Tibial nerve (tissue), 4 donors: ENCODE data around the gene CCDC148. TPM values are rescaled to one million over a fixed set of nuclear protein-coding genes. Genes with fewer than 3 reads are reported as not detected.

Source experiments
- DNase-seq, 2 donors: peaks; one replicate each; pipeline ENCODE4 v3.0.0-alpha.2; 2019; ENCODE audit warnings: low spot score in 2 of 2
- H3K27ac ChIP-seq, 4 donors: fragments of 200-600 bp; sonication (generic) in 3 of 4; one replicate each; pipeline ENCODE4 v1.5.1; 2017 to 2019; ENCODE audit warnings: mild to moderate bottlenecking in 1 of 4
- H3K27me3 ChIP-seq, 2 donors: fragments of 200-600 bp; sonication (generic) in 1 of 2; one replicate each; pipeline versions ENCODE4 v1.5.1 to v1.6.0; 2017 to 2019
- H3K36me3 ChIP-seq, 3 donors: fragments of 200-600 bp; sonication (generic); one replicate each; pipeline ENCODE4 v1.5.1; 2018 to 2019
- H3K4me1 ChIP-seq, 4 donors: fragments of 200-600 bp; sonication (generic) in 3 of 4; one replicate each; pipeline ENCODE4 v1.5.1; 2017 to 2019
- H3K4me3 ChIP-seq, 4 donors: fragments of 200-600 bp; sonication (generic) in 3 of 4; one replicate each; pipeline ENCODE4 v1.5.1; 2017 to 2019; ENCODE audit warnings: mild to moderate bottlenecking in 1 of 4, moderate library complexity in 1 of 4
- H3K9me3 ChIP-seq, 4 donors: fragments of 200-600 bp; sonication (generic) in 3 of 4; one replicate each; pipeline ENCODE4 v1.5.1; 2017 to 2019
- EP300 ChIP-seq, 2 donors: sonication (generic); formaldehyde crosslinking; IDR thresholded peaks; one replicate each; pipeline ENCODE4 v1.6.1; 2017; ENCODE audit warnings: antibody characterized with exemption in 2 of 2, mild to moderate bottlenecking in 1 of 2
- POLR2A ChIP-seq, 2 donors: fragments of 450-650 bp; IDR thresholded peaks; one replicate each; pipeline ENCODE4 v1.6.1; 2017; ENCODE audit warnings: antibody characterized with exemption in 2 of 2, mild to moderate bottlenecking in 2 of 2, moderate library complexity in 2 of 2
- WGBS, 2 donors: methylation state at CpG; one replicate each; pipeline ENCODE4 v1.1.5; 2018; 5-methylcytosine and 5-hydroxymethylcytosine counted together
- total RNA-seq, 4 donors: library from RNA; depleted of rRNA; stranded (reverse); fragments of >200 nt; gene quantifications; one replicate each; pipeline ENCODE4 v1.1.0, GENCODE V29; 2016
- TF ChIP-seq, protein P1 (sequence below), 5 experiments: fragments of 200-600 bp in 3 of 5; fragments of 450-650 bp in 2 of 5; sonication (generic) in 3 of 5; IDR thresholded peaks; one replicate each; pipeline ENCODE4 v1.5.1; 2016 to 2019; ENCODE audit warnings: antibody characterized with exemption in 5 of 5, mild to moderate bottlenecking in 3 of 5, moderate library complexity in 2 of 5

The CCDC148 gene
- total RNA-seq, 4 donors from 2014 or later, result 0.30 to 2.5 (median 1.9) TPM

DNA sequence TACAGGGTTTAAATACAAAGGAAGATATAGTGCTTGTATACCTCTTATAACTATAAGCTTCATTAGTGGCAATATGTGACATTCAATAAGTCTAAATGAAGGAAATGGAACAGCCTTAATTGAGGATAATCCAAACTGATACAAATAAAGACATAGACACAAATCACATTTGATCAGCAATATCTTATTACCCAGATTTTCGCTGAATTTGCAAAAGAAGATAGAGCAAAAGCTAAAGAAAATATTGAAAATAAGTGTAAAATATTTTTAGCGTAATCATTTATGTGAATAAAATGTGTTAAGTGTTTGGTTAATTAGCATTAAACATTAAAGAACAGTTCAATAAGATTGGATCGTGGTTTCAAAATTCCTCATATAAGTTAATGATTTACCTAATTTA, 51.2 kb downstream of the CCDC148 start:
- no peak overlapping the region for H3K27ac ChIP-seq
- H3K36me3 ChIP-seq, result no peaks in the 10 kb centered on the region
- no peak overlapping the region for H3K4me3 ChIP-seq
- no peak for DNase-seq
- H3K4me1 ChIP-seq, result peaks cover 0 to 9% (median 0%) of the 10 kb centered on the region in 4 donors
- H3K9me3 ChIP-seq, result peaks cover 0 to 8% (median 0%) of the 10 kb centered on the region in 4 donors
- TF ChIP-seq, protein P1, sequence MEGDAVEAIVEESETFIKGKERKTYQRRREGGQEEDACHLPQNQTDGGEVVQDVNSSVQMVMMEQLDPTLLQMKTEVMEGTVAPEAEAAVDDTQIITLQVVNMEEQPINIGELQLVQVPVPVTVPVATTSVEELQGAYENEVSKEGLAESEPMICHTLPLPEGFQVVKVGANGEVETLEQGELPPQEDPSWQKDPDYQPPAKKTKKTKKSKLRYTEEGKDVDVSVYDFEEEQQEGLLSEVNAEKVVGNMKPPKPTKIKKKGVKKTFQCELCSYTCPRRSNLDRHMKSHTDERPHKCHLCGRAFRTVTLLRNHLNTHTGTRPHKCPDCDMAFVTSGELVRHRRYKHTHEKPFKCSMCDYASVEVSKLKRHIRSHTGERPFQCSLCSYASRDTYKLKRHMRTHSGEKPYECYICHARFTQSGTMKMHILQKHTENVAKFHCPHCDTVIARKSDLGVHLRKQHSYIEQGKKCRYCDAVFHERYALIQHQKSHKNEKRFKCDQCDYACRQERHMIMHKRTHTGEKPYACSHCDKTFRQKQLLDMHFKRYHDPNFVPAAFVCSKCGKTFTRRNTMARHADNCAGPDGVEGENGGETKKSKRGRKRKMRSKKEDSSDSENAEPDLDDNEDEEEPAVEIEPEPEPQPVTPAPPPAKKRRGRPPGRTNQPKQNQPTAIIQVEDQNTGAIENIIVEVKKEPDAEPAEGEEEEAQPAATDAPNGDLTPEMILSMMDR (IDR thresholded peaks at IDR 0.05), result no peak
- TF ChIP-seq POLR2A (IDR thresholded peaks at IDR 0.05), result no peak
- no peak for TF ChIP-seq EP300 (IDR thresholded peaks at IDR 0.05)
- no peaks in the 10 kb centered on the region for H3K27me3 ChIP-seq
- 96 to 98% methylated on average over 3 of the region's 3 CpGs for WGBS, 2 donors

DNA sequence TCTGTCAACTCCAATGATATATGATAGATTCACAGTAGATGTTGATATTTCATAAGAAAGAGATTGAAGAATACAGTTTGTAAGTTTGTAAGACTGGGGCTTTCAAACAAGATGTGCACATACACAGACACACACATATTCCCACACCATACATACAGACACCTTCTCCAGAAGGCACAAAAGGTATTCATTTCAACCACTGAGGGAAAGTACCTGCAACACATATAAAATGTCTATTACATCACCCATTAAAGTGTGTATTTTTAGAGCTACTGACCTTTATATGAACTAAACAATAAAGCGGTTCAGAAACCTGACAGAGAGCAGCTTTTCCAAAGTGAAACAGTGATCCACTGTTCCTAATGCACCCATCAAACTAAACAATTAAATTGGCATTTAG, 53.3 kb downstream of the CCDC148 start:
- 29 to 46% methylated on average over 1 of the region's 1 CpG for WGBS, 2 donors
- no peak for DNase-seq
- Histone ChIP-seq H3K27me3 (no peaks in the 10 kb centered on the region), H3K9me3 (peaks cover 0 to 8% (median 0%) of the 10 kb centered on the region in 4 donors), H3K4me1 (peaks cover 0 to 9% (median 0%) of the 10 kb centered on the region in 4 donors), H3K4me3 (no peak overlapping the region), H3K36me3 (no peaks in the 10 kb centered on the region), H3K27ac (no peak overlapping the region)
- TF ChIP-seq EP300 (IDR thresholded peaks at IDR 0.05), result no peak
- TF ChIP-seq POLR2A (IDR thresholded peaks at IDR 0.05), result no peak
- TF ChIP-seq, protein P1 (IDR thresholded peaks at IDR 0.05), result no peak

DNA sequence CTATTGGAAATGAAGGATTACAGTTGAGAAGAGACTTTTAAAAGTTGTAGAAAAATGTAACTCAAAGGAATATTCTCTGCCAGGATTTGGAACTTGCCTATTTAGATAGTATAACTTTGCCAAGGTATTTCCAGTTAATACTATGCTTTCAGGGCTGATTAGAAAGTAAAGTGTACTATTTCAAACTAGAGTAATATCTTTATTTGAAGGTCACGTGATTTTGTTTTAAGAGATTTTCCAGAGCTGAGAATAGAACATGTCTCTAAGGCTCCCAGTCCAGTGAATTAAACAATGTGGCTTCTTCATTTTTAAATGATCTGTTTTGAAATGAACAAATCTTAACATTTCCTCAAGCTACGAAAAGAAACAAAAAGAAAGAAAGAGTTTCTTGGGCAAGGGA, 53.9 kb downstream of the CCDC148 start:
- no peaks in the 10 kb centered on the region for H3K27me3 ChIP-seq
- H3K36me3 ChIP-seq, result no peaks in the 10 kb centered on the region
- H3K4me3 ChIP-seq, result no peak overlapping the region
- H3K4me1 ChIP-seq, result peaks cover 0 to 9% (median 0%) of the 10 kb centered on the region in 4 donors
- WGBS, 2 donors, result 20 to 23% methylated on average over 2 of the region's 2 CpGs
- peaks cover 0 to 8% (median 0%) of the 10 kb centered on the region in 4 donors for H3K9me3 ChIP-seq
- DNase-seq, result no peak
- no peak overlapping the region for H3K27ac ChIP-seq
- TF ChIP-seq, protein P1 (IDR thresholded peaks at IDR 0.05), result no peak
- TF ChIP-seq EP300 (IDR thresholded peaks at IDR 0.05), result no peak
- TF ChIP-seq POLR2A (IDR thresholded peaks at IDR 0.05), result no peak

DNA sequence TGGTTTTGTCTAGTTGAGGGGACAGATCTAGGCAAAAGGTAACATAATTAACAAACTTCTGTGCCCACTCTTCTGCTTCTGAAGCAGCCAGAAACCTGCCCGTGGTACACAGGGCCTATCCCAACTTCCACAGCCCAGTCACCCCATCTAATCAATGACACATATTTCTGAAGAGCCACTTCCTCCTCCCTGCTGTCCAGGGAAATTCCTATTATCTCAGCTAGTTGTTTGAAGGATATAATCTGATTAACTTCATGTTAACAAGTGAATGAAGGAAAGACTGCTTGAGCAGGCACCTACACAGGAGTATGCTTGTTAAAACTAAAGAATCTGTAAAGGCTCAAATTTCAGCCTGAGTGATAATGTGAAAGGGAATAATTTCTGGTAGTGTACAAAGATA, 61.4 kb downstream of the CCDC148 start:
- Histone ChIP-seq H3K27ac (no peak overlapping the region), H3K36me3 (no peaks in the 10 kb centered on the region), H3K9me3 (peaks cover 0 to 5% (median 0%) of the 10 kb centered on the region in 4 donors), H3K27me3 (no peaks in the 10 kb centered on the region), H3K4me1 (no peaks in the 10 kb centered on the region), H3K4me3 (no peak overlapping the region)
- TF ChIP-seq POLR2A (IDR thresholded peaks at IDR 0.05), result no peak
- no peak for TF ChIP-seq EP300 (IDR thresholded peaks at IDR 0.05)
- TF ChIP-seq, protein P1 (IDR thresholded peaks at IDR 0.05), result no peak
- 61 to 64% methylated on average over 1 of the region's 1 CpG for WGBS, 2 donors
- DNase-seq, result no peak

DNA sequence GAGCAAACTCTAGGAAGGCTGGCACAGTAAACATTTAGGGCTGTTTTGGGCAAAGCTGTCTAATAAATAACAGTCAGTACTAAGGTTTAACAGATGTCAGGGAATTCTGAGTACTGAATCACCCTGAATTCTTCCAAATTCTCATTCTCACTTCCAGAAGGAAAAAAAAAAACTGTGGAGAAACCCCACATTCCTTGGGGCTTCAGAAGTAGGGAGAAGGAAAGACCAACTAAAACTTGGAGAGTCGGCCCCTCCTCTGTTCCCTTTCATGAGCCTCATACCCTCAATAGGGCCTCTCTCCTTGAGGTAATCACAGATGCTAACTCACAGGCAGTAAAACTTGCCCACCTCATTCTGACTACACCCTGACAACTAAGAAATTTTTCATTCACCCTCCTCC, 62.1 kb downstream of the CCDC148 start:
- 47 to 70% methylated on average over 1 of the region's 1 CpG for WGBS, 2 donors
- no peaks in the 10 kb centered on the region for H3K36me3 ChIP-seq
- no peak overlapping the region for H3K27ac ChIP-seq
- DNase-seq, result no peak
- no peaks in the 10 kb centered on the region for H3K9me3 ChIP-seq
- H3K4me3 ChIP-seq, result no peak overlapping the region
- H3K27me3 ChIP-seq, result no peaks in the 10 kb centered on the region
- TF ChIP-seq, protein P1 (IDR thresholded peaks at IDR 0.05), result no peak
- TF ChIP-seq POLR2A (IDR thresholded peaks at IDR 0.05) (no peak), EP300 (IDR thresholded peaks at IDR 0.05) (no peak)
- H3K4me1 ChIP-seq, result no peaks in the 10 kb centered on the region
